A172 (cell line): Measurements from ENCODE around the gene CYS1. TPM values are rescaled to one million over a fixed set of nuclear protein-coding genes. Genes with fewer than 3 reads are reported as not detected.
A peak's percentile ranks its signal among the peaks of the same experiment; 100 is the strongest.
"Not testable (repeated sequence)": the region's sequence is repeated elsewhere in the genome, so short reads cannot be mapped to it uniquely, and the experiment has no call there.

ENCODE experiments used
- DNase-seq: peaks from one replicate; pipeline ENCODE4 v3.0.0-alpha.2; 2015; ENCODE audit warnings: low spot score
- total RNA-seq: library from RNA; depleted of rRNA; stranded (reverse); fragments of >200 nt; shearing (Covaris generic); gene quantifications from 2 replicates; pipeline ENCODE4 v1.2.3, GENCODE V29; 2014

The CYS1 gene
- total RNA-seq, 1 experiment from 2014 or later: 4.0 TPM

- not testable (repeated sequence) for DNase-seq
Observed at GRCh38 chr2:10030798-10031197, 49.4 kb downstream of the CYS1 start.

GRCh38 chr2:10030311-10030736 lies 49.9 kb downstream of the CYS1 start:
- DNase-seq: no peak

GRCh38 chr2:10029875-10030223 lies 50.4 kb downstream of the CYS1 start:
- no peak for DNase-seq

GRCh38 chr2:10028988-10029874 lies 51.0 kb downstream of the CYS1 start:
- DNase-seq: peak; percentile 84

DNA sequence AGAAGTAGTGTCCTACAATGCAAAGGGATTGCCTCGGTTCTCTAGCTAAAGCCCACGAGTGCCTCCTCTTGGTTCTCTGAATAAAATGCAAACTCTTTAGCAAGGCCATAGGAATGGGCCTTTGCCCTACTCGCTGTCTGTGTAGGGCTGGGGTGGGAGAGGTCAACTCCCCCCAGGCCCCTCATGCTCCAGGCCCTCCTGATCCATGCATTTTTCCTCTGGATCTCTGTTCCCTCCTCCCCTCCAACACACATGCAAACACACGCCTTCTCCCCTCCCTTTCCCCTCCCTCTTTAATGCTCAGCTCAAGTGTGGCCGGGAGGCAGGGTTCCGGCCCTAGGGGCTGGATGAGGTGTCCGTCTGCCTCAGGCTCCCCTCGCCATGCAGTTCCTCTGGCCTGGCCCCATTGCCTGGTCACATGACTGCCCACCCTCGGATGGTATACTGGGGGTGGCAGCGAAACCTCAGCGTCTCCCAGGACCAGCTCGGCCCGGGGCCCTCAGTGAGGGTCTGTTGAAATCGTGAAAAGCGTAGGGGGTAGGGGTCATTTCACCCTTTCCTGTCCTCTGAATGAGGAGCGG lies 51.7 kb downstream of the CYS1 start:
- DNase-seq: no peak

GRCh38 chr2:10027660-10028330 lies 52.4 kb downstream of the CYS1 start:
- no peak for DNase-seq

GRCh38 chr2:10026940-10027569 lies 53.2 kb downstream of the CYS1 start:
- DNase-seq: no peak

- DNase-seq: no peak
Observed at GRCh38 chr2:10022966-10023662, 57.1 kb downstream of the CYS1 start.

DNA sequence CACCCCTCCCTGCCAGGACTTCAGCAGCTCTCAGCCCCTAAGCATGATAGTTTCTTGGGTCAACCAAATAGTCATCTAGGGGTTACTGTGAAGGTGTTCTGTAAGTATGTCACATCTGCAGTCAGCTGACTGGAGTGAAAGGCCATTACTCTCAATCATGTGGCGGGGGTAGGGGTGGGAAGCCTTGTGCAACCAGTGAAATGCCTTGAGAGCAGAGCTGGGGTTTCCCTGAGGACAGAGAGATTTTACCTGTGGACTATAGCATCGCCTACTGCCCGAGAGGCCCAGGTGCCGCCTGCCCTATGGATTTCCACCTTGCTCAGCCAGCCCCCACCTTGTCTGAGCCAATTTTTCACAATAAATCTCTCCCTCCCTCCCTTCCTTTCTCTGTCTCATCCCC lies 57.8 kb downstream of the CYS1 start:
- DNase-seq: no peak

DNA sequence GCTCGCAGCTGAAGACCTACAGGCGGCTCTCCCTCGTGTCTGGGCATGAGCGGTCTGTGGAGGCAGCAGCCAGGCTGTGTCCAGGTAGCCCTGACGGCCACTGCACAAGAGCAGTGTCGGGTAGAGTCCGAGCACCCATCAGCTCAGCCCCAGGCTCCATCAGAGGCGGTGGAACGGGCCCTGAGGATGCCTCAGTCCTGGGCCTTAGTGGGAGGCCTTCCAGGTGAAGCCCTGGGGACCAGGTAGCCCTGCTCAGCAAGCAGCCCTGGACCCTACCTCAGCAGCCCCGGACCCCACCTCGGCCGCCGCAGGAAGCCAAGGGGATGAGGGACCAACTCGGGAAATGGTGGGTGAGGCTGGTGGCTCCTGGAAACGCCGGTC lies 58.2 kb downstream of the CYS1 start:
- DNase-seq: no peak

GRCh38 chr2:10019602-10020400 lies 60.4 kb downstream of the CYS1 start:
- DNase-seq: no peak

- DNase-seq: no peak
Observed at GRCh38 chr2:10019174-10019573, 61.0 kb downstream of the CYS1 start.

- no peak for DNase-seq
Observed at GRCh38 chr2:10017313-10017941, 62.8 kb downstream of the CYS1 start.

DNA sequence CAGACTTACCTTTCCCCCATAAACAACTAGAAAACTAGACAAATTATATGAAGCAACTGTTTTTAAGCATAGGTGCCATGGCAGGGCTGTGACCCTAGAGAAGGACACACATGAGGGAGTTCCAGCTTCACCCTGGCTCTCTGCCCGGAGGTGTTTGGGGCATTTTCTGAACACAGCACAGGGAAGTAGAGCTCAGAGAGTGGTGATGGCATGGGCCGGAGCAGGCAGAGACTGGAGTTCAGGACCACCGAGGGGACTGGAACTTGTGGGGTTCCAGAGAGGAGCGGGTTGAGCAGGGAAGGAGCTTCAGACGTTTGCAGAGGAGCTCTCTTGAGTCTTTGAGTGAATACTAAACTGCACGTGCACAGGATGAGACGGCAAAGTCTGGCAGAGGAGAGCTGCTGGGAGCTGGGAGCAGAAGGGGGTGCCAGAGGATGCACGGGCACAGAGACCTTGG lies 63.4 kb downstream of the CYS1 start:
- DNase-seq: no peak

DNA sequence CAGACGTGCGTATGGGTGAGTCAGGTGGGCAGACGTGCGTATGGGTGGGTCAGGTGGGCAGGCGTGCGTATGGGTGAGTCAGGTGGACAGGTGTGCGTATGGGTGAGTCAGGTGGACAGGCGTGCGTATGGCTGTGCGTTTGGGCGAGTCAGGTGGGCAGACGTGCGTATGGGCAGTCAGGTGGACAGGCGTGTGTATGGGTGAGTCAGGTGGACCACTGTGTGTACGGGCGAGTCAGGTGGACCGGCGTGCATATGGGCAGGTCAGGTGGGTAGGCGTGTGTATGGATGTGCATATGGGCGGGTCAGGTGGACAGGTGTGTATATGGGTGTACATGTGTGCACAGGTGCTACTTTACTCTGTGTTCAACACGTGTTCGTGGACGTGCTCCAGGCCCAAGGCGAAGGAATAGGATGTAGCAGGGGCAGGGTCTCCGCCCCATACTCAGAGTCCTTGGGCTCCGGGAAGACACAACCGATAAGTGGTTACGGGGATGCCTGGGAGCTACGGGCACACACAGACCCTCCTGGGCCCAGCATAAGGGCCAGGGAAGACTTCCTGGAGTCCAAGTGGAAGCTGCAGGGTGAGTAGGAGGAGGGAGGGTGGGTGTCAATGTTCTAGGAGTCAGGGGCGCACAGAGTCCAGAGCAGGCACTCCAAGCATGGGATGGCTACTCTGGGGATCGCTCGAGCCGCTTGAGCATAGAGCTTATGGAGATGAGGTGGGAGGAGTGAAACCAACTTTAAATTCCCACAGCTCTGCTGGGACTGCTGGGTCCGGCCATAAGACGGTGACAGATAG lies 64.0 kb downstream of the CYS1 start:
- DNase-seq: no peak

DNA sequence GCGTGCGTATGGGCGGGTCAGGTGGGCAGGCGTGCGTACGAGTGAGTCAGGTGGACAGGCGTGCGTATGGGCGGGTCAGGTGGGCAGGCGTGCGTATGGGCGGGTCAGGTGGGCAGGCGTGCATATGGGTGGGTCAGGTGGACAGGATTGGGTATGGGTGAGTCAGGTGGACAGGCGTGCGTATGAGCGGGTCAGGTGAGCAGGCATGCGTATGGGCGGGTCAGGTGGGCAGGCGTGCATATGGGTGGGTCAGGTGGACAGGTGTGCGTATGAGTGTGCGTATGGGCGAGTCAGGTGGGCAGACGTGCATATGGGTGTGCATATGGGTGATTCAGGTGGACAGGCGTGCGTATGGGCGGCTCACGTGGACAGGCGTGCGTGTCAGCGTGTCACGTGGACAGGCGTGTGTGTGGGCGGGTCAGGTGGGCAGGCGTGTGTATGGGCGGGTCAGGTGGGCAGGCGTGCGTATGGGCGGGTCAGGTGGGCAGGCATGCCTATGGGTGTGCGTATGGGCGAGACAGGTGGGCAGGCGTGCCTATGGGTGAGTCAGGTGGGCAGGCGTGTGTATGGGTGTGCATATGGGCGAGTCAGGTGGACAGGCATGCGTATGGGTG lies 64.7 kb downstream of the CYS1 start:
- DNase-seq: not testable (repeated sequence)

DNA sequence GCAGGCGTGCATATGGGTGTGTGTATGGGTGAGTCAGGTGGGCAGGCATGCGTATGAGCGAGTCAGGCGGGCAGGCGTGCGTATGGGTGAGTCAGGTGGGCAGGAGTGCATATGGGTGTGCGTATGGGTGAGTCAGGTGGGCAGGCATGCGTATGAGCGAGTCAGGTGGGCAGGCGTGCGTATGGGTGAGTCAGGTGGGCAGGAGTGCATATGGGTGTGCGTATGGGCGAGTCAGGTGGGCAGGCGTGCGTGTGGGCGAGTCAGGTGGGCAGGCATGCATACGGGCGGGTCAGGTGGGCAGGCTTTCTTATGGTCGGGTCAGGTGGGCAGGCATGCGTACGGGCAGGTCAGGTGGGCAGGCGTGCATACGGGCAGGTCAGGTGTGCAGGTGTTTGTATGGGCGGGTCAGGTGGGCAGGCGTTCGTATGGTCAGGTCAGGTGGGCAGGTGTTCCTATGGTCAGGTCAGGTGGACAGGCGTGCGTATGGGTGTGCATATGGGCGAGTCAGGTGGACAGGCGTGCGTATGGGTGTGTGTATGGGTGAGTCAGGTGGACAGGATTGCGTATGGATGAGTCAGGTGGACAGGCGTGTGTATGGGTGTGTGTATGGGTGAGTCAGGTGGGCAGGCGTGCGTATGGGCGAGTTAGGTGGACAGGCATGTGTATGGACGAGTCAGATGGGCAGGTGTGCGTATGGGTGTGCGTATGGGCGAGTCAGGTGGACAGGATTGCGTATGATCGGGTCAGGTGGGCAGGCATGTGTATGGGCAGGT lies 65.6 kb downstream of the CYS1 start:
- no peak for DNase-seq
